GM15510 (cell line): ENCODE data around the gene ZNF672.

Experiments
- POLR2A ChIP-seq: IDR thresholded peaks from 3 replicates; pipeline ENCODE4 v1.6.1; 2011; ENCODE audit warnings: borderline replicate concordance; ENCODE audit not compliant: insufficient read length; ENCODE audit errors: extremely low read depth

The ZNF672 gene

GRCh38 chr1:248842781-248843331, 4.8 kb downstream of the ZNF672 start:
- TF ChIP-seq POLR2A, result no peak

GRCh38 chr1:248843687-248844086, 5.7 kb downstream of the ZNF672 start:
- no peak for TF ChIP-seq POLR2A

GRCh38 chr1:248844526-248844925, 6.5 kb downstream of the ZNF672 start:
- TF ChIP-seq POLR2A, result no peak

DNA sequence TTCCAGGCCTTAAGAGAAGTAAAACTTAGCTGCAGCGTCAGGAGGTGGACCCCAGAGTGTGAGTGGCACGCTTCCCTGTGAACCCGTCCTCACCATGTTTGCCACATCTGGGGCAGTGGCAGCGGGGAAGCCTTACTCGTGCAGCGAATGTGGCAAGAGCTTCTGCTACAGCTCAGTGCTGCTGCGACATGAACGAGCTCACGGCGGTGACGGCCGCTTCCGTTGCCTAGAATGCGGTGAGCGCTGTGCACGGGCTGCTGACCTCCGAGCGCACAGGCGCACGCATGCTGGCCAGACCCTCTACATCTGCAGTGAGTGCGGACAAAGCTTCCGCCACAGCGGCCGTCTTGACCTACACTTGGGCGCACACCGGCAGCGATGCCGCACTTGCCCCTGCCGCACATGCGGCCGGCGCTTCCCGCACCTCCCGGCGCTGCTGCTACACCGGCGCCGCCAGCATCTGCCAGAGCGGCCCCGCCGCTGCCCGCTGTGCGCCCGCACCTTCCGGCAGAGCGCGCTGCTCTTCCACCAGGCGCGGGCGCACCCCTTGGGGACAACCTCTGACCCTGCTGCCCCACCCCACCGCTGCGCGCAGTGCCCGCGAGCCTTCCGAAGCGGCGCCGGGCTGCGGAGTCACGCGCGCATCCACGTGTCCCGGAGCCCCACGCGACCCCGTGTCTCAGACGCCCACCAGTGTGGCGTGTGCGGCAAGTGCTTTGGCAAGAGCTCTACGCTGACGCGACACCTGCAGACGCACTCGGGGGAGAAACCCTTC, 9.3 kb downstream of the ZNF672 start:
- TF ChIP-seq POLR2A, result no peak

DNA sequence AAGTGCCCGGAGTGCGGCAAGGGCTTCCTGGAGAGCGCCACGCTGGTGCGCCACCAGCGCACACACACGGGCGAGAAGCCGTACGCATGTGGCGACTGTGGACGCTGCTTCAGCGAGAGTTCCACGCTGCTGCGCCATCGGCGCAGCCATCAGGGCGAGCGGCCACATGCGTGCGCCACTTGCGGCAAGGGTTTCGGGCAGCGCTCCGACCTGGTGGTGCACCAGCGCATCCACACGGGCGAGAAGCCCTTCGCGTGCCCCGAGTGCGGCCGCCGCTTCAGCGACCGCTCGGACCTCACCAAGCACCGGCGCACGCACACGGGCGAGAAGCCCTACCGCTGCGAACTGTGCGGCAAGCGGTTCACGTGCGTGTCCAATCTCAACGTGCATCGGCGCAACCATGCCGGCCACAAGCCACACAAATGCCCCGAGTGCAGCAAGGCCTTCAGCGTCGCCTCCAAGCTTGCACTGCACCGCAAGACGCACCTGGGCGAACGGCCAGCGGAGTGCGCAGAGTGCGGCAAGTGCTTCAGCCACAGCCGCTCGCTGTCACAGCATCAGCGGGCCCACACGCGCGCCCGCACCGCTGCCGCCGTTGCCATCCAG, 10.0 kb downstream of the ZNF672 start:
- TF ChIP-seq POLR2A, result peak; percentile 5

- TF ChIP-seq POLR2A, result no peak
Observed at GRCh38 chr1:248848602-248849001, 10.6 kb downstream of the ZNF672 start.

DNA sequence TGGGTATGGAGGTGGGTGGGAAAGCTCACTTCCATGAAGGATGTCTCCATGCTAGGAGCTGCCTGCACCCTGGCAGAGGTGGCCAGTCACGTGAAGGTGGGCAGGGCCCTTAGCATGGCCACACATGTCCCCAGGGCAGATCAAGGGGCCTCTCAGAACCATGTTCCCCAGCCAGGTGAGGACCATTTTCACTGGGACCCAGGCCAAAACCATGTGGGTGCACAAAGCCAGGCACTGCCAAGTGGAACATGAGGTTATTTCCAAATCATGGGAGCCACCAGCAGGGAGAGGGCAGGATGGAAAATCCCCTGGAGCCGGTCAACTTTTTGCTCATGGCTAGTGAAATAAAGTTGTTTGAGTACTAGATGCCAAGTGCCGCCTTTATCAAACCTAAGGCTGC, 11.1 kb downstream of the ZNF672 start:
- no peak for TF ChIP-seq POLR2A

GRCh38 chr1:248849637-248850036, 11.6 kb downstream of the ZNF672 start:
- no peak for TF ChIP-seq POLR2A

- no peak for TF ChIP-seq POLR2A
Observed at GRCh38 chr1:248850124-248850523, 12.1 kb downstream of the ZNF672 start.

DNA sequence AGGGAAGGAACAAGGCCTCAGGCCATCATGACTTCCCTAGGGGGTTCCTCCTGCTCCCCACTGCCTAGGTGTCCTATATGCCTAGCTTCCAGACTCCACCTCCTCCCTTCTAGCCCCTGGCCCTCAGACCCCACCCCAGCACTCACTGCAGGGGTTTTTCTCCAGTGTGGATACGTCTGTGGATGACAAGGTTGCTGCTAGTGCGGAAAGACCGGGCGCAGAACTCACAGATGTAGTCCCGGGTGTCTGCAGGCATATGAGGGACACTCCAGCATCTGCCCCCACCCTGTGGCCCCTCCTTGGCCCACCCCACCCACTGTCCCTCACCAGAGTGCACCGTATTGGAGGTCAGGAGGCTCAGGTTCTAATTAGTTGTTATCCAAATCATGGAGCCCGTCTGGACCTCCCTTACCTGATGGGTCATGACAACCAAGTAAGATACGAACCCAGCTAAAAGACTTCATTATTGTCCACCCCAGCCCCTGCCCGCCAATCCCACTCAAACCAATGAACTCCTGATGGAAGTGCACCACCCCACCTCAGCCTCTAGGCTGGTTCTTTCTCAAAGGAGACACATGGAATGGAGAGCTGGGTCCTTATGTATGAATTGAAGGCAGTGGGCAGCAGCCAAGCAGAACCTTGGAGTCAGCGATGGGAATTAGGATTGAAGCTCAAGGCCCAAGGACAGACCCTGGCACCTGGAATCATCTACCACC, 12.7 kb downstream of the ZNF672 start:
- TF ChIP-seq POLR2A, result no peak

GRCh38 chr1:248851390-248851789, 13.4 kb downstream of the ZNF672 start:
- no peak for TF ChIP-seq POLR2A

DNA sequence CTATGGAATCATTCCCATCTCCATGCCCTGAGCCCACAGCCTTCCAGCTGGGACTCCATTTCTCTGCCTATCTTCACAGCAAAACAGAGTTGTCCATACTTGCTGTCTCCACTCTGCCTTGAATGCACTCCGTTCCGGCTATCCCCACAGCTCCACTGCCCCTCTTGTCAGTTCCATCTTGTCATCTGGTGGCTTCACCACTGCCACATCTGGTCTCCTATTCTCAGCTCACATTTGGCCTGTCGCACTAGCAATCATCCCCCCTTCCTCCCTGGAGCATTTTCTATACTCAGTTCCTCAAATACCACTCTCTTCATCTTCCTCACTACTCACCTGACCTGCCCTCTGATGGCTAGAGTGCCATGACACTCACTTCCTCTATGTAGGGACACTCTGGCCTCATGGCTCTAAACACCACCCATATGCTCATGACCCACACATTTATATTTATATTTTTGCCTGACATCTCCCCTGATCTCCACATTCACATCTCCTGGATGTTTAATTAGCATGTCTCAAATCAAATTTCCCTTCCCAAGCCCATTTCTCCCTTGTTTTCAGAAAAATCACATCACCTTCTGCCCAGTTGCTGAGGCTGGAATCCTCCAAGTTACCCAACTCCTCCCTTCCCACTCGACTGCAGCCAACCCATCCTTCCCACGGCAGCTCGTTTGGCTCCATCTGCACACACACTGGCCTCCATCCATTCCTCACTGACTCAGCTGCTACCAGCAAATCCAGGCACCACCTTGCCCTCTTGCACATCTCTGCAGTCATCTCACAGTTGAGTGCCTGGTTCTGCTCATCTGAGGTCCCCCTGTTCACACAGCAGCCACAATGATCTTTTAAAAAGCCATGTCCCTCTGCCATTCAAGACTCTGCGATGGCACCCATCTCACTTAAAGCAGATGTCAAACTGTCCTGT, 14.7 kb downstream of the ZNF672 start:
- no peak for TF ChIP-seq POLR2A

GRCh38 chr1:248853663-248854375, 15.8 kb downstream of the ZNF672 start:
- peak; percentile 26 for TF ChIP-seq POLR2A

DNA sequence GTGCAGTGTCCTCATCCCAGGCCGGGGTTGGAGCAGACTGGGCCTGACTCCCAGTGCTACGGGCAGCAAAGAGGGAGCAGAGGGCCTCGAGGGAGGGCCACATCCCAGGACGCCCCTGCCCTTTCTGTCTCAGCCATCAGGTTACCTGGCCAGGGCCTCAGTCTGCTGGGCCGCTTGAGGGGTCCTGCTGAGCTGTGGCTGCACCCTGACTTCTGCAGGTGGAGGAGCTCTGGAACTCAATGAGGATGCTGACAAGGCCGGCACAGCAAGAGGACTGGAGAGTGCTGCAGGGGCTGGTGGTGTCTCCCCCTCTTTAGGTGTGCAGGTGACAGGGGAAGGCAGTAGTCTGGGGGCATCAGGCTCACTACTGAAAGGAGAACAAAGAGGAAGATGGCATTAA, 17.6 kb downstream of the ZNF672 start:
- TF ChIP-seq POLR2A, result no peak
